ENCODE results near the gene SEMA3D.

The SEMA3D gene

DNA sequence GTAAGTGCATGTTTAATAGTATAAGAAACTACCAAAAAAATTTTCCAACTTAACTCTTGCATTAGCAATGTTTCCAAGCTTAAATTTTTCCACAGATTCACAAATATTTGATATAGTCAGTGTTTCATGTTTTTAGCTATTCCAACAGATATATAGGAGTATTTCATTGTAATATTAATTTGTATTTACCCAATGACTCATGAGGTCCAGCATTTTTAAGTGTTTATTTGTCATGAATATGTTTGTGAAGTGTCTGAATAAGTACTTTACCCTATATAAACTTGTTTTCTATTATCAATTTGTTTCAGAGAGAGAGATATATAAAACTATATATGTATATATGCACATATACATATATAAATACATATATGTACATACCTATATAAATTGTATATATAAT is 71.0 kb downstream of the SEMA3D start:
- no peak for DNase-seq

DNA sequence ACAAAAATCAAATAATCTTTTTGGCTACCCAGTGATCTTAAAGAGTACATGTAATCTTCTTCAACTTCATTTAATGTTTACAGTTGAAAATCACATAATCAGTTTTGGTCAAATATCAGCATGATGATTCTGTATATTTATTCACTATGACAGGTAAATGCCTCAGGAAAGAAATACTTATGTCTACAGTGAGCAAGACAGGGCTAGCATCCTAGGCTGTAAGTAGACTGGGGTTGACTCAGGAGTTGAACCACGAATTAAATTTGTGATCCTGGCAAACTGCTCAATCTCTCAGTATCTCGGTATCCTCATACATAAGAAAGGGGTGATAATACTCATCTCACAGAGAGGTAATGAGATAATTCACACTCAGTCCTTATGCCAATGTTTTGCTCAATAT is 71.8 kb downstream of the SEMA3D start:
- no peak for DNase-seq

DNA sequence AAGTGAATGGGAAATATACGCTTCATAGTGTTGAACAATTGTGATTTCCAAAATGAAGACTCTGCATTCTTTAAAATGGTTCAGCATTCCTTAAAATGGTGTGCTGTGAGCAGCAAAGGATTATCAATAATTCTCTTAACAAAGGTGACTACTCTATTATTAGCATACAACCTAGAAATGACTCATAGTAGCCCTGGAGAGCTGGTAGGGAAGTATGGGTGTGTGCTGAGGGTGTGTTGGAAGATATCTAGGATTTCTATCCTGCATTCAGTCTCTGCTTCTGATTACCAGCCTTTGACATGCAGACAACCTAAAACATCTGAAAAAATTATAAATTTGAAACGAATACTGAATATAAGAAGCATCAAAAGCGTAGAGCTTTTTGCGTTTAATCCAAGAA is 72.5 kb downstream of the SEMA3D start:
- DNase-seq, result no peak

DNA sequence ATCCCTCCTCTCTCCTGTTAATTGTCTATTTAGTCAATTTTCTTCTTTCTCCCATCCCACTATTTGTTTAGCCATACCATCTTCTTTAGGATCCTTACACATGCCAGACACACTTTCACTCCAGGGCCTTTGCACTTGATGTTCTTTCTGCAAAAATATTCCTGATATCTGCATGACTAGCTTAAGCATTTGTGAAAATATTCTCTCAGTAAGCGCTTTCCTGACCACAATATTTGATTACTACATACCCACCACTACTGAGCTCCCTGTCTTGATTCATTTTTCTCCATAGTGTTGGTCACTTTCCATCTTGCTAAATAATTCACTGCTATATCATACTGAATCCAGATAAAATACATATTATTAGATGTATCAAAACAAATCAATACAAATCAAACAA is 75.1 kb downstream of the SEMA3D start:
- no peak for DNase-seq

DNA sequence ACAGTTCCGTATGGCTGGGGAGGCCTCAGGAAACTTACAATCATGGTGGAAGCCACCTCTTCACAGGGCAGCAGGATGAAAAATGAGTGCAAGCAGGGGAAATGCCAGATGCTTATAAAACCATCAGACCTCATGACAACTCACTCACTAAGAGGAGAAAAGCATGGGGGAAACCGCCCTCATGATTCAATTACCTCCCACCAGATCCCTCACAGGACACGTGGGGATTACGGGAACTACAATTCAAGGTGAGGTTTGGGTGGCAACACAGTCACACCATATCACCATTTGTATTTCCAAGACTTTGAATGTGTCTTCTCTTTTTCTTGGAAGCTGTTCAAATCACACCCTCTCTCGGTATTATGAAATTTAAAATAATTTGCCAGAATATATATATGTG is 80.1 kb downstream of the SEMA3D start:
- no peak for DNase-seq

DNA sequence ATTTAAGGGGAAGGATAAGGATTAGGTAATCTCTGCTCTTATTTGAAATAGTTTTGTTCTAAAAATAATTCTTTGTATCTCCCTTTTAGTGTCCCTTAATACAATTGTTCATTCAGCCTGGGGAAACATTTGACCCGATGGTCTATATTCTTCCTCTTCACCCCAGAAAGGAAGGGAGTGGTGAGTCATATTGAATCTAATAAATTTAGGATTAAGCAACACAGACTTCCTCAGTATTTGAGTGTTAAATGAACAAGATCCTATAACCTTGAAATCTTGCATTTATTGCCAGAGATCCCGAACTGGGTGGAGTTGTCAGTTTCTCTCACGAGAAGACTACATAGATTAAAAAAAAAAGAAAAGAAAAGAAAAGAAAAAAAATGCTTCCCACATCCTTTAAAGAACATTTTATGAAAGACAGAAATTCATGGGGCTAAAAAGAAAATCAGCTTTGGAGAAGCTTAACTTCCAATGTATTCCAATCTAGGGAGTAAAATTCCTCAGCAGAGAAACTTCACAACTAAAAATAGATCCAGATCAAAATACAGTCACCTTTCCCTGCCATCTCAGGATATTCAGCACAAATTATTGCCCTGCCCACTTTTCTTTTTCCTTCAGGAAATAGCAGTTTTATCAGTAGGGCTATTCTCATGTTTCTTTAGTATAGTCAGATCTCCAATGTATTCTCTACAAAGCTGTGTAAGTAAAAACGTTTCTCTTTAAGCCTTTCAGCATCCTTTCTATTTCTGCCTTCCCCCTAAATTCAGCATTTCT is 82.2 kb downstream of the SEMA3D start:
- no peak for DNase-seq

DNA sequence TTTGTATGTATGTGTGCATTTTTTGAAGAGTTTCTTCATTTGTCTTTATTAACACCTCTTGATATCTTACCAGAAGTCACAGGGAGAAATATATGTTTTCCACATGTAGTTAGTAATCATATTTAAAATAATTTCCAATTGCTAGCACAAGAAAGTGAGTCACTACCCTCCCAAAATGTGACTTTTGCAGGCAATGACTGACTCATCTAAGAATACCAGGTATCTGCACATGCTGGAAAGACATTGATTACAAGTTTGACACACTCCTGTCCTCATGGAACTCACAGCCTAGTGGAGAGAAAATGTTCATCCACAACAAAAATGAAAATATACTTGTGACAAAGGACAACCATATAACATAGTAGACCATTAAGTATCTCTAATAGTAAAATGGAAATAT is 82.9 kb downstream of the SEMA3D start:
- no peak for DNase-seq

DNA sequence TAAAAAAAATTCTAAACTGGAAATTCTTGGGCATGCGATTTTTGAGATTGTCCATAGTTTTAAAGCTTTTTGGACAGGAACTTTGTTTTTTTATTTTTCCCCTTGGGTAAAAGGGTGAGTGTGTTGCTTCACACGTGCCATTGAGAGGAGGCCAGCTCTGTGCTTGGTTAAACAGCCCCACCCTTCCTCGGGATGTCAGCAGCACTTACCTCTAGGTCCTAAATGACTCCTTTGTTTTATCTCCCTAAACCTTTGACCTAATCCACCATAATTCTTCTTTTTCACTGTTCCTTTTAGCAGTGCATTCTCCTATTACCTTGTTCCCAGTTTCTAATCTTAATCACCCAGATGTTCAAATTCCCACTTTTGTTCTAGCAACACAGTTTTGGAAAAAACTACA is 83.5 kb downstream of the SEMA3D start:
- no peak for DNase-seq

DNA sequence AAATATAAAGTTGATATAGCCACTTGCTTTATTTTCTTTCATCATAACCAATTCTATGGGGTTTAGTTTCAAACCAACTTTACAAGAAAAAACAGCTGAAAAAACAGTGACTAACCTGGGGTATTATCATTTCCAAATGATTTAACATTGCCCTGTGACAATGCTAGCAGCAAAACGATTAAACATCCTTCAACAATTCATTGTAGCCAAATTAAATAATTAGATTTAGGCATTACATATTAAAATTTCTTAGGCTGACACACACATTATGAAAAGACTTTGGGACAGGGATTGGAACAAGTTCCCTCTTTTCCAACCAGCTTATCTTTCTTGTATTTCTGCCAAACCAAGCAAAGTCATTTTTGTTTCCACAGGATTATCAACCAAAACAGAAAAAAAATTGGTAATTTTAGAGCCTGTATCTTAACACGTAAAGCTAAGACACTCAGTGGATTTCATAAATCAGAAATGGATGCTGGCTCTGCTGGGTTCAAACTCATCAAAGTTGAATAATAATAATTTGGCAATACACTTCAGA is 84.0 kb downstream of the SEMA3D start:
- DNase-seq, result no peak

DNA sequence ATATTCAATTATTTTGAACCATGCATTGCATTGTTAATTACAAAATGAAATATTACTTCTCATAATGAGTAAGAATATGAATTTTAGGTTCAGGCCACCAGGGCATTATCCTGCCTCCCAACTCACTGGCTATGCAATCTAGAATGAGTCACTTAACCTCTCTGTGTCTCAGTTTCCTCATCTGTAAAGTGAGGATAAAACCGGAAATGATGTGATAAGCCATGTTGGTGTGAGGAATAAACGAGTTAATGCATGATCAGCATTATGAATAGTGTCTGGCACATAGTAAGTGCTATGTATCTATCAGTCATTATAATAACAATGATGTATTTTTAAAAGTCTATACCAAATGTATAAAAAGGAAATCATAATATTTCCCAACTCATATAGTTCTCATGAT is 85.5 kb downstream of the SEMA3D start:
- no peak for DNase-seq

DNA sequence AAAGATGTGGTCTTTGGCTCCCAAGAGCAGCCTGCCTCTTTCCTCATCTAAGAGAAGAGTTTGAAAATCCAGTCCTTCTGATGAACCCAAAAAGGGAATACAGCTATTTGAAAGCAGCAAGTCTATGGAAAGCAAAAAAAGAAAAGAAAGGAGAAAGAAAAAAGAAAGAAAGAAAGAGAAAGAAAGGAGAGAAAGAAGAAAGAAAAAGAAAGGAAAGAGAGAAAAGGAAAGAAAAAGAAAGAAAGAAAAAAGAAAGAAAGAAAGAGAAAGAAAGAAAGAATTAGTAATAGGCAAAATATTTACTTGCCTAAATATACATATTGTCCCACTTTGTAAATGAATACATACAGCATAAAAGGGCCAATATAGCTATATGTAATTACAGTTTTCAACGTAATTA is 89.0 kb downstream of the SEMA3D start:
- no peak for DNase-seq

DNA sequence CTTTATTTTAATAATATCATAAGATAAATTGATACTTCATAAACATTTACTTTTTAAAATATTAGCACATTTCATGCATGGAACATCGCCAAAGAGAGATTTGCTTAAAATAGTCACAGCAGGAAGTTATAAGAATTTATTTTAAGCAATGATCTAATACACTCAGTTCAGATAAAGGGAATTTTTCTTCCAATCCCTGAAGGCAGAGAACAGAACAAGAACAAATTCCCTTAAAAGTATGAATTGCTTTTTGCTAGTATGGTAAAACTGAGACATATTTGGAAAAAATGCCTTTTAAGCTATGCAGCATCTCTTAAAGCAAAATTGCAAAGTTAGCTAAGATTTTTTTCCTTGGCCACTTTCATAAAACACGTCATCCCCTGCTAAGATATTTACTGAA is 91.0 kb downstream of the SEMA3D start:
- no peak for DNase-seq

DNA sequence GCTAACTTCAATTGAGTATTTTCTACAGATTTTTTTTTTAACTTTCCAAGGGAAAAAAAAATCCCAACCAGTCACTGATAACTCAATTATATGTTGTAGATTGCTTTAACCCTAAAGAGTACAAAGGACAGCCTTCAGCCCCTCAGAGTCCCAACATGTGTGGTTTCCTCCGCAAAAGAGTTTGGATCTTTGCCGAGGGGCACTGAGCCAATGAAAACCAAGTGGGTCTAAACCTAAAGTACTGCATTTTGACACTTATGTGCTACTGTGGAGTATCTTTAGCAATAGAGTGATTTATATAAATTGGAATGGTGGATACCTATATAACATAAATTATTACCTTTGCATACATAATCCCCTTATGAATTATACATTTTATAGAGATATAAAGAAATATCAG is 91.5 kb downstream of the SEMA3D start:
- DNase-seq, result no peak

DNA sequence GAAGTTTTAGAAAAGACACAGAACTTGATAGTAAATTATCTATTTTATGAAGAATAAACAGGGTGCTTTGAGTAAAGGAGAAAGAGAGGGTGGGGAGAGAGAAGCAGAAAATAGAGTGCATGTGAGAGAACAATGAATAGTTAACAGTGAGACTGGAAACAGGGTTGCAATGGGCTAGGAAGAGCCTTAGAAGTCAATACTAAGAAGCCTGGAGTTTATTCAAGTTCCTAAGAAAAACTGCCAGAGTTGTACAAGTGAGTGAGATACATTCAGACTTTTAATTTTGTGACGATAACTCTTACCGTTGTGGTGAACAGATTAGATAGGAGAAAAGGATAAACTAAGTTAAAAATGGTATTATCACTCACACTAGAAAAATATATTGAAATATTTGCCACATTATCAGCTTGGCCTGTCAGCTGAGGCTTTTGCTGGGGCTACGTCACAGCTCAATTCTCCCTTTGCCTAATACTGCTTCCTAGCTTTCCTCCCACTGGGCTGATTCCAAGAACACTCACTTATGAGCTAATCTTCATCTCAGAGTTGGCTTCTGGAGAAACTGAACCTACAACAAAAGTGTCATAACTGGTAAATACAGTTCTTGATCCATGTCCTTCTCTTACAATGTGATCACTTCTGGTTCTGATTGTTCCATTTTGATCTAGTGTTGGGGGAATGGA is 92.7 kb downstream of the SEMA3D start:
- no peak for DNase-seq

DNA sequence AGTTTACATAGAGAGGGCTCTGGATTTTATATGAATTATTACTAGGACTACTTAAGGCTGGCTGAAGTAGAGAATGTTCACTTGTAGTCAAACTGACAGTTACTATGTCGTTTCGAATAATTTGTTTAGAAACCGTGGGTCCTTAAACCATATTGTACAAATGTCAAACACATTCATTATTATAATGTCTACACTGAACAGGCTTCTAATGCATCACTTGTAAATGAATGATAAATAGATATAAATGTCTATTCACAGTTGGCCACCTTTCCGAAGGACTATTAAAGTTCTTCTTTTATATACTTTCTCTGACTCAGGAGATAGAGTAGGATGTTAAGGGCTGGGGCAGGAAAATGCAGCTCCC is 95.3 kb downstream of the SEMA3D start:
- DNase-seq, result no peak

DNA sequence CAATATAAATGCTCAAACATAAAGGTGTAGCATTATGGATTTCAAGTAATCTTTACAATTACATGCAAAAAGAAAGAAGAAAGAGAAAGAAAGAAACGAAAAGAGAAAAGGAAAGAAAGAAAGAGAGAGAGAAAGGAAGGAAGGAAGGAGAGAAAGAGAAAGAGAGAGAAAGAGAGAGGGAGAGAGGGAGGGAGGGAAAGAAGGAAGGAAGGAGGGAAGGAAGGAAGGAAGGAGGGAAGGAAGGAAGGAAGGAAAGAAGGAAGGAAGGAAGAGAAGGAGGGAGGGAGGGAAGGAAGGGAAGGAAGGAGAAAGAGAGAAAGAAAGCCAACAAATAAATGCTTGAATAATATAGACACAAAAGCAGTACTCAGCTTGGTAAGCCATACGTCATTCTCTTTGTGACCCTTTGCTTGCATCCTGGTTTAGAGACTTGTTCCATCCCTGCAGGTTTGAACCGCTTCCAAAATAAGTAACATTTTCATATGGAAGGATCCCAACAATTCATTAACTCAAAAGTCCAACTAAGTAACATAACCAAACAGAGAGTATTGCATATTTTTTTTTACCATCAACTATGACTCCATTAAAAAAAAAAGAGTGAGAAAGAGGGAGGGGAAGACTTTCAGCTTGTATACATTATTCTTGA is 95.8 kb downstream of the SEMA3D start:
- DNase-seq, result no peak

DNA sequence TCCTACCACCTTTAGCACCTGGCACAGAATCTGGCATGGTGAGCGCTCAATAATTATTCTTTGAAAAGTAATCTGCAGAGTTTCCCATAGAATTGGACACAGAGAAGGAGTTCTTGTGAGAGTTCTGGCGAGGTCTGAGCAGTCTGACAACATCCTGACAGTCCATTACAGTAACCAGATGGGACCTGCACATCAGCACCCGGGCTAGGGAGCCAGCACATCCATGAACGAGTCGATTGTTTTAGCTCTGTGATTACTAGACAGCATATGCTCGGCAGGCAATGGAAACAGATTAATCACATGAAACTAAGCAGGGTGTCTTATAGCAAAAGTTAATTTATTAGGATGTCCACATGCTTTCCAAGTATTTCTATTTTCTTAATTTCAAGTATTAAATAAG is 96.7 kb downstream of the SEMA3D start:
- DNase-seq, result no peak

DNA sequence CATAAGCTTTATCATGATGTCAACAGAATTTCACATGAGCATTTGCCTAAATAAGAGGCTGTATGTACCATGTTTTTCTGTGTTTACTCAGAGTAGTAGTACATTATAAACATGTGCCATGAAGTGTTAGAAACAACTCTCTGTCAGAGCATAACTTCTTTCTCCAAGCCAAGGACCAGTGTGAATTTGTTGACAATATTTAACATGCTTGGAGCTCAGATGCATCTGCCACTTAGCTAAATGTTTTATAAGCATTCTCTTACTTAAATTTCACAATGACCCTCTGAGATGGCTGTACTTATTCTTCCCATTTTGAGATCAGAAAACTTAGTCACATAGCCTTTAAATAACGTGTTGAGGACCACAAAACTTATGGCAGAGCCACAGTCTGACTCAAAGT is 105.0 kb downstream of the SEMA3D start:
- no peak for DNase-seq

DNA sequence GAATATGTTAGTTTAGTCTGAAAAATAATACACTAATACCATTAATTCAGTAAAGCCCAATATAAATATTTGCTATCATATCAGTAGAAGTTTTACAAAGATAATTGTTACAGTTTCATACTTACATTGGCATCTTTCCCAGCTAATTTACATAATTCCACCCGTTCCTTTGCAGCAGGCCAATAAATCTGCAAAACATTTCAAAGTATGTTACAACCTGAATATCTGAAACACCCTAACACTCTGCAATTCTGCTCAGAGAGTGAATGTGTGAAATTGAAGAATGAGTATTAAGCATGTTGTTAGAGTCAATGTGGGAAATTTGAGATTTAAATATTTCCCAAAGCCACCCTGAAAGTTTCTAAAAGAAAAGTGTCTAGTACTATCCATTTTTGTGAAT is 105.5 kb downstream of the SEMA3D start:
- DNase-seq, result no peak

DNA sequence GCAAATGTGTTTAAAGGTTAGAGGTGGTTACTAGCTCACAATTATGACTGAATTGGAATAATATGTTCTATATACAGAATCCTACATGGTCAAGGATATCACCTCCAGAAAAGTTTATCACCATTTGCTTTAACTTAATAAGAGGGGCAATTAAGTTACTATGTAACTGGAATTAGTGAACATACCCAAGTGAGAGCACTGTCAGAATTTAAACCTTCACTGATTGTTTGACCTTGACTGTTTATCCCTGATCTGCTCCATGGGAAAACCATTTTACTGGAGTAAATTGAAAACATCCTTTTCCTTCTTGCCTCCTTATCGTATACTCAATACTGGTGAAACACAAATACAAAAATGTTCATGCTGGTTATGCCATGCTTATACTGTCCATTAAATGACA is 107.4 kb downstream of the SEMA3D start:
- DNase-seq, result no peak

DNA sequence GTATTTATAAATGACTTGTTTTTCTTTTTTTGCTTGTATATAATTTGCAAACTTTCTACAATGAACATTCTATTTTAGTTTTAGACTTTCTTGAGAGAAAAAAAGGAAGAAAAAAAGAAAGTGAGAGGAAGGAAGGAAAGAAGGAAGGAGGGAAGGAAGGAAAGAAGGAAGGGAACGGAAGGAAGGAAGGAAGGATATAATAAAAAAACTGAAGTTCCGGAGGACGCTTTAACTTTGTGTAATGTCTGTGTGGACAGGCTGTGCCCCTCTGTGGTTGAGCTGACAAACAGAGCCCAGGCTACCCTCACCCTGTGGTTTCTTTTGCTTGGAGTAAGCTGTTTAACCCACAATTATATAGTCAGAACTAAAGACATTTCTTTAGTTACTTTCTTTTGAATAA is 108.7 kb downstream of the SEMA3D start:
- no peak for DNase-seq

DNA sequence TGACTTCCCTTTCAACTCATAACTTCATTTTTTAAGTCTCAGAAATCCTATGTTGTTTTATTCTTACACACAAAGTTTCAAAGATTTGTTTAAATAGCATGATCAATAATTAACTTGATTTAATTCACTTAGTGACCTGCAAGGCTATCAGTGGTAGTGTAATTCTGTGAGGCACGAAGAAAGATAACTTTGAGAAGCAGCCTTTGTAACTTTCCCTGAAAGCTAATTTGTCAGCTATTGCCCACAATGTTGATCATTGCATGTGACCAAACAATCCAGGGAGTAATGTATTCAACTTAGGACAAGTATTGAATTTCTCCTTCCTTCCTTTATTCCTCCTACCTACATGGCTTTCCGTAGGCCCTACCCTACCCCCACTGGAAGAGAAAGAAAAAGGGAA is 111.0 kb downstream of the SEMA3D start:
- DNase-seq, result no peak

DNA sequence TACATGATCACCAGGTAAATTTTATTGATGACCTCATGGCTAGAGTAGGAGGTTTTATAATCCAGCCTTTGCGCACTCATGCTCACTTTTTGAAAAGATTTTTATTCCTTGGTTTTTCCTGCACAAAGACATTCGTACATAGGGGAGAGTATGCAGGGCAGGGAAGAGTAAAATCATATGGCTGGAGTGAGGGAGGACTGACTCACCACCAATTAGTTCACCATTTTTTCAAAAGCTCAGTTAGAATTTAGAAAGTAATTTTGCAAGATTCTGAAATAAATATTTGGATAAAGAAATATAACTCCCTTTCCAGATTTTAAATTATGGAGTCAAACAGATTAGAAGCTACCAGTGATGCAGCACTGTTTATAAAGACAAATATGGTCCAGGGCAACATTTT is 111.9 kb downstream of the SEMA3D start:
- no peak for DNase-seq

DNA sequence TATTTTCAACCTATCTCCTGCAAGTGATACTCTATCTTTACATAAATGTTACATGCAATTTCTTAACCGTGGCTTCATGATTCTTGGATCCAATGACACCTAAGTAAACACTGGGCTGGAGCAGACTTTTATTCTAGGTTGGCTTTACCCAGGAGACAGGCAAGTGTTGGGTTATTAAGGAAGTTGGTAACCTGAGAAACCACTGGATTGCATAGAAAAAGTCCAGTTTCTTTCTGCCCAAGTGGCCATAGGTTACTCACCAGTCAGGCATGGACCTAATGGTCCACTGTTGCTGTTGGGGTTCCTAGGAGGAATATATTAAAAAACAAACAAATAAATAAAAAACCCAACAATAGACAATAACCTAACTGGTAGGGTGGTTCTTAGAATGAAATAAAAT is 112.8 kb downstream of the SEMA3D start:
- DNase-seq, result no peak

Measured in CD4-positive, alpha-beta T cell treated with Interleukin-17A for 4 hours (primary cell).